Measurements from ENCODE around the gene TSHZ2.

TSHZ2 gene

GRCh38 chr20:53028337-53029007 lies 56.3 kb downstream of the TSHZ2 start:
- DNase-seq (ENCODE audit: low spot score), result no peak

- DNase-seq (ENCODE audit: low spot score), result no peak
Observed at GRCh38 chr20:53030061-53030460, 57.9 kb downstream of the TSHZ2 start.

GRCh38 chr20:53032046-53032445 lies 59.9 kb downstream of the TSHZ2 start:
- no peak for DNase-seq (ENCODE audit: low spot score)

- DNase-seq (ENCODE audit: low spot score), result no peak
Observed at GRCh38 chr20:53032478-53032932, 60.3 kb downstream of the TSHZ2 start.

GRCh38 chr20:53033176-53033575 lies 61.0 kb downstream of the TSHZ2 start:
- DNase-seq (ENCODE audit: low spot score), result no peak

GRCh38 chr20:53034899-53035298 lies 62.7 kb downstream of the TSHZ2 start:
- DNase-seq (ENCODE audit: low spot score), result no peak

GRCh38 chr20:53036992-53037391 lies 64.8 kb downstream of the TSHZ2 start:
- DNase-seq (ENCODE audit: low spot score), result no peak

GRCh38 chr20:53037621-53038020 lies 65.5 kb downstream of the TSHZ2 start:
- no peak for DNase-seq (ENCODE audit: low spot score)

- DNase-seq (ENCODE audit: low spot score), result no peak
Observed at GRCh38 chr20:53038299-53038698, 66.1 kb downstream of the TSHZ2 start.

GRCh38 chr20:53040693-53041589 lies 68.8 kb downstream of the TSHZ2 start:
- no peak for DNase-seq (ENCODE audit: low spot score)

GRCh38 chr20:53042521-53042920 lies 70.4 kb downstream of the TSHZ2 start:
- no peak for DNase-seq (ENCODE audit: low spot score)

- DNase-seq (ENCODE audit: low spot score), result no peak
Observed at GRCh38 chr20:53044296-53044695, 72.1 kb downstream of the TSHZ2 start.

GRCh38 chr20:53045941-53046340 lies 73.8 kb downstream of the TSHZ2 start:
- no peak for DNase-seq (ENCODE audit: low spot score)

GRCh38 chr20:53047203-53047602 lies 75.0 kb downstream of the TSHZ2 start:
- no peak for DNase-seq (ENCODE audit: low spot score)

- DNase-seq (ENCODE audit: low spot score), result no peak
Observed at GRCh38 chr20:53048387-53048786, 76.2 kb downstream of the TSHZ2 start.

GRCh38 chr20:53050338-53050737 lies 78.2 kb downstream of the TSHZ2 start:
- DNase-seq (ENCODE audit: low spot score), result no peak

GRCh38 chr20:53052380-53052779 lies 80.2 kb downstream of the TSHZ2 start:
- DNase-seq (ENCODE audit: low spot score), result no peak

- DNase-seq (ENCODE audit: low spot score), result no peak
Observed at GRCh38 chr20:53053595-53053994, 81.4 kb downstream of the TSHZ2 start.

- no peak for DNase-seq (ENCODE audit: low spot score)
Observed at GRCh38 chr20:53055367-53056067, 83.4 kb downstream of the TSHZ2 start.

- no peak for DNase-seq (ENCODE audit: low spot score)
Observed at GRCh38 chr20:53057579-53057978, 85.4 kb downstream of the TSHZ2 start.

- DNase-seq (ENCODE audit: low spot score), result no peak
Observed at GRCh38 chr20:53059848-53060247, 87.7 kb downstream of the TSHZ2 start.

GRCh38 chr20:53061192-53062108 lies 89.3 kb downstream of the TSHZ2 start:
- DNase-seq (ENCODE audit: low spot score), result no peak

Measured in activated CD4-positive, alpha-beta T cell treated with anti-CD3 and anti-CD28 coated beads, Interleukin-2, Interleukin-4, amounts not matched to agents 100 ng/mL and 50 ng/mL, durations not matched to agents 16 hours and 8 hours (primary cell).